ENCODE data around the gene VMO1. TPM values are rescaled to one million over a fixed set of nuclear protein-coding genes. Genes with fewer than 3 reads are reported as not detected.

VMO1 gene
- total RNA-seq, 6 experiments from 2014 or later: 3.5 to 12.3 (median 5.2) TPM

- peak overlapping the region in 1 of 3 donors; percentile 66 for H3K27ac ChIP-seq
- ATAC-seq: no peak
- intact Hi-C loops (cut with DNase I): loop anchor here in 1 of 2 donors (5.0 kb wide), 1 partner anchor 76 kb away; no protein-coding TSS in a partner anchor
Measured at GRCh38 chr17:4806456-4806776, 20.3 kb upstream of the VMO1 start.

DNA sequence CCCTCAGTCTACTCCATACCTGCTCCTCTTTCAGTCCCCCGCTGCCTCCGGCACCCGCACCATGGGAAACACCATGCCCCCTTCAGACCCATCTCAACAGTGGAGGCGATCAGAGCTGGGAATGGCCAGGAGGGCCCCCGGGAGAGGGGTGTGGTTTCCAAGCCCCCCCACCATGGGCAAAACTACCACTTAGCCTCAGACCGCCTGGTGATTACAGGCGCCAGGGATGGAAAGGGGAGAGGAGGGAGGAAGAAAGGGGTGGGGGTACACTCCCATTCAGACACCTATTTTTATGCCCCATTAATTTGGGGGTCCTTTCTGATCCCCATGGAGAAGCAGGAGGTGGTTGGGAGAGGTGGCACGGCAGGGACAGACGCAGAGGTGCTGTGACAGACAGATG, 16.1 kb upstream of the VMO1 start, which contains the start of gene C17orf114:
TSS of gene C17orf114 (minus strand) at position 101 of the 400 bp plus-strand sequence.
- Histone ChIP-seq H3K4me3 (no peak within 1 kb of the TSS), H3K27me3 (no peaks in the 10 kb centered on the region), H3K27ac (no peak within 1 kb of the TSS), H3K4me1 (peaks cover 0 to 4% (median 0%) of the 10 kb centered on the region in 4 donors), H3K36me3 (peaks cover 0 to 17% (median 0%) of the 10 kb centered on the region in 4 donors), H3K9me3 (no peaks in the 10 kb centered on the region)
- intact Hi-C loops (cut with DNase I): no loop called here
- DNase-seq: no peak
- TF ChIP-seq POLR2A (IDR thresholded peaks at IDR 0.05) (no peak), CTCF (IDR thresholded peaks at IDR 0.05) (no peak)
- 77% methylated on average over 9 of the region's 9 CpGs for WGBS (ENCODE audit: insufficient coverage, low coverage, low lambda C conversion rate, missing lambda C conversion rate)
- ATAC-seq: no peak

More at GRCh38 chr17:4806456-4806776, 20.3 kb upstream of the VMO1 start:
- Histone ChIP-seq H3K4me3 (peak overlapping the region; percentile 47 to 84 (median 76)), H3K36me3 (no peaks in the 10 kb centered on the region), H3K4me1 (peaks cover 0 to 12% (median 3%) of the 10 kb centered on the region in 4 donors), H3K9me3 (no peaks in the 10 kb centered on the region), H3K27me3 (no peaks in the 10 kb centered on the region)
- 0% methylated on average over 7 of the region's 16 CpGs for WGBS (ENCODE audit: insufficient coverage, low coverage, low lambda C conversion rate, missing lambda C conversion rate)
- DNase-seq: no peak
- TF ChIP-seq CTCF (IDR thresholded peaks at IDR 0.05): no peak
- TF ChIP-seq POLR2A (IDR thresholded peaks at IDR 0.05): no peak

DNA sequence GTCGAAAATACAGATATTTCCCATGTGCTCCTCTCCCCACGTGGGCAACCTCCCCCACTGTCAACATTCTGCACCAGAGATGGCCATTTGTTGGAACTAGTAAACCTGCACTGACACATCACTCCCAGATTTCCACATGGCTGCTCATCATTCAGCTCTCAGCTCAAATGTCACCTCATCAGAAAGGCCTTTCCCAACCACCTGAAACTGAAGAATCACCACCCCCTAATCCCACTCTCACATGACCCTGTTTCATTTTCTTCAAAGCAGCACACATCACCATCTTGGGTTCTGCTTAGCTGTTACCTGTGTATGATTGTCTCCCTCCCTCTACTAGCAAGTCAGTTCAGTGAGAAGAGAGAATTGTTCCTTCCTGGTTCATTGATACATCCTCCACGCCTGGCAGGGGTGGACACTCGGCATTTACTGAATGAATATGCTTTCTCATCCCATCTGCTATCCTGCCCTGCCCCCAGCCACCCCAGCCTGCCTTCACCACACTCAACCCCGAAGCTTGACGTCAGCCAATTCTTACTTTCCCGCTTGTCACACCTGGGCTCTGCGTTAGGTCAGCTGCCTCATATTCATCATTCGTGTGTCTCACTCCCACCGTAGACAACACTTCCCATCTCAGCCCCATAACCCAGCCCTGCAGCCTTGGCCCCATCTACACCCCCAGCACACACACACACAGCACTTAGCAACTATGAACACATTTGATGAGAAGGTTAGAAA, 14.5 kb upstream of the VMO1 start:
- DNase-seq: no peak
- Histone ChIP-seq H3K9me3 (no peaks in the 10 kb centered on the region), H3K4me3 (no peak overlapping the region), H3K27me3 (no peaks in the 10 kb centered on the region), H3K4me1 (peaks cover 0 to 7% (median 0%) of the 10 kb centered on the region in 4 donors), H3K36me3 (peaks cover 0 to 17% (median 0%) of the 10 kb centered on the region in 4 donors), H3K27ac (no peak overlapping the region)
- no peak for ATAC-seq
- WGBS (ENCODE audit: insufficient coverage, low coverage, low lambda C conversion rate, missing lambda C conversion rate): 88% methylated on average over 9 of the region's 10 CpGs
- intact Hi-C loops (cut with DNase I): no loop called here
- TF ChIP-seq POLR2A (IDR thresholded peaks at IDR 0.05) (no peak), CTCF (IDR thresholded peaks at IDR 0.05) (no peak)

- DNase-seq (no peak), ATAC-seq (peak in 3 of 4 donors; percentile 20 to 47 (median 38))
- WGBS (ENCODE audit: insufficient coverage, low coverage, low lambda C conversion rate, missing lambda C conversion rate): 0% methylated on average over 5 of the region's 7 CpGs
- peak overlapping the region; percentile 64 to 98 (median 79) for H3K4me3 ChIP-seq
- peak overlapping the region; percentile 27 to 74 (median 49) for H3K27ac ChIP-seq
- H3K4me1 ChIP-seq: peaks cover 0 to 7% (median 0%) of the 10 kb centered on the region in 4 donors
- intact Hi-C loops (cut with DNase I): no loop called here
- H3K27me3 ChIP-seq: no peaks in the 10 kb centered on the region
- TF ChIP-seq POLR2A (IDR thresholded peaks at IDR 0.05) (no peak), CTCF (IDR thresholded peaks at IDR 0.05) (no peak)
- peaks cover 0 to 17% (median 0%) of the 10 kb centered on the region in 4 donors for H3K36me3 ChIP-seq
- no peaks in the 10 kb centered on the region for H3K9me3 ChIP-seq
Measured at GRCh38 chr17:4796552-4796920, 10.4 kb upstream of the VMO1 start.

Measured in right lobe of liver (tissue), 6 donors.